HTR-8/SVneo (cell line): ENCODE measurements around the gene SECTM1.

Source experiments
- DNase-seq: peaks from one replicate; pipeline ENCODE4 v3.0.0; 2011; ENCODE audit warnings: low spot score, mixed read lengths; ENCODE audit not compliant: insufficient read length
- FAIRE-seq: peaks from 2 replicates; lab custom pipeline; 2011; peaks lifted over from hg19 to GRCh38; lab: Jason Lieb, UNC

Gene SECTM1

GRCh38 chr17:82271401-82271800 lies 62.2 kb downstream of the SECTM1 start:
- no peak for FAIRE-seq
- no peak for DNase-seq
